Suppressor macrophage treated with lipopolysaccharide for 4 hours (primary cell): ENCODE data around the gene PTPRG.
A peak's percentile ranks its signal among the peaks of the same experiment; 100 is the strongest.

Experiments used
- DNase-seq: peaks from one replicate; pipeline ENCODE4 v3.0.0-alpha.2; 2020

PTPRG gene

DNA sequence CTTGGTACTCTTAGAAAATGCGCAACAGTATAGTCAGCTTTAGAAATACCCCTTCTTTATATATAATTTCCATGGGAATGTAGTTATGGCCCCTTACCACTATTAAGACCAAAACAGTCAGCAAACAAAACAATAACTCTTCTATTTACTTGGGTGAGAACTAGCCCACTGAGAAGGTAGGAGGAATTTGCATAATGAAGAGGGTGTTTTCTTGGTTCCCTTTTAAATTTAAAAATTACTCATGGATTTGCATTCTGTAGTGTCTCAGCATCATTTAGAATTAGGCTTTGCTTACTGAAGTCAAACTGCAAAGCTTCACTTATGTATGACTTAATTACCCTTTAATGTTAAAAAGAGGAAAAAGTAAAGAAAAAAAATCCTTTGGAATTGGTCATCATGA is 350.8 kb downstream of the PTPRG start:
- no peak for DNase-seq

DNA sequence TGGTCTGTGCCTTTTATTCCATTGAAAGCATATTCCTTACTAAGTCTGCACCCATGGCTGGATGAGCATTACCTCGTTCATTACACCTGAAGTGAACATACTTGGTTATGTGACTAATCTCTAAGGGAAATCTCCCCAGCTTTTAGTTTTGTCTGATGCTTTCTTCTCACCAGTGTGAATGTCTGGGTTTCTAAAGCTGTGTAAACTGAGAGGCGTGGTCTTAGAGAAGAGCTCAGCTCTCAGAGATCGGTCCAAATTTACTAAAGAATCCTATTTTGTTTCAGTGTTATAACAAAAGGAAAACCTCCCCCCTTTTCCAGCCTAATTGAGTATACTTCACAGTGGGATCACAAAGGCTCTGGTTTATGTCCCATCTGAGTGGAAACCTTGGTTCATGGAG is 352.3 kb downstream of the PTPRG start:
- no peak for DNase-seq

DNA sequence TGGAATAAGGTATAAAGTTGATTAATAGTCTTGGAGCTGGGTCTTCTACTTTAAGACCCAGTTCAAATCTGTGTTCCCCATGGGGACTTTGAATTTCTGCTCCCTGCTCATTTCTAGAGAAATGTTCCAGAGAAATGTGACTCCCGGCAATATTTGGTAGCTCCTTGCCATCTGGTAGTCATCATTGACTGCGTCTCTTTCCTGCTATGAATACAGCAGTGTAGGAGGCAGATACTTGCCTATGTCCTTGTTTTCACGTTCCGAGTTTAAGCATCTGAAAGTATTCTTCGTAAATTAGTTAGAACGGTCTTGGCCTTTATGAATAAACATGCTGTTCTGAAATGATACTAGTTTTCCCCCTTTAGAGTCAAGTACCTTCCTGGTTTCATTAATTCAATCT is 352.9 kb downstream of the PTPRG start:
- DNase-seq, result no peak

DNA sequence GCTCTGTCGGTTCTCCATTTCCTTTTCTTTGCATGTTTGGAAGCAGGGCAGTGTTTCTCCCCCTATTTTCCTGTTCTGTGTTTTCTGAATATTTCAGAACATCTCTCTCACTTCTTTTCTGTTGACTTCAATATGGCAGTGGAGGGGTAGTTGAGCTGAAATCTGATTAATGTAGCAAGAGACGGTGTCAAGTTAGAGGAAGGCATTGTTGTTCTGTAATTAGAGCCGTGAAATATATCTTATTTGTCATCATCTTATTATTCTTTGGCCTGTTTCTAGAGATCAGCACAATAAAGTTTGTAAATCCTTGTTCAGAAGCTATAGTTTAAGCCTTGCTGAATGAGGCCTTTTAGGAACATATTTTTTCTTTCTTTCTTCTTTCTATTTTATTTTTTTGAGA is 353.9 kb downstream of the PTPRG start:
- DNase-seq, result no peak

DNA sequence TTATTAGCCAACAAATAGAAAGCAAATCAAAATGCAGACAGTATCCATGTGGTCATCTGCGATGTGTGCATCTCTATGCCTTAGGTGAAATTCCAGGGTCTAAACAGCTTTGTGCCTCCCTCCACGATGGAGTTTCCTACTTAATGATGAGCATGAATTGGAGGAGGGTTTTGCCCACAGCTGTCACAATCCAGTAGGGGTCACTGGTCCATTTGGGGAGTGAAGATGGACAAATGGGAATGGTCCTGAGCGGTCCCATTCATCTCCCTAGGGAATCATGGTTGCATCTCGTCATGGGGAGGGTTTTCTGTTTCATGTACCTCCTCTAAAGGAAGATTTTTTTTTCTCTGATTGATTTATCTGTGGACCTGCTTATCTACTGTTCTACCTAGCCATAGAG is 358.0 kb downstream of the PTPRG start:
- no peak for DNase-seq

DNA sequence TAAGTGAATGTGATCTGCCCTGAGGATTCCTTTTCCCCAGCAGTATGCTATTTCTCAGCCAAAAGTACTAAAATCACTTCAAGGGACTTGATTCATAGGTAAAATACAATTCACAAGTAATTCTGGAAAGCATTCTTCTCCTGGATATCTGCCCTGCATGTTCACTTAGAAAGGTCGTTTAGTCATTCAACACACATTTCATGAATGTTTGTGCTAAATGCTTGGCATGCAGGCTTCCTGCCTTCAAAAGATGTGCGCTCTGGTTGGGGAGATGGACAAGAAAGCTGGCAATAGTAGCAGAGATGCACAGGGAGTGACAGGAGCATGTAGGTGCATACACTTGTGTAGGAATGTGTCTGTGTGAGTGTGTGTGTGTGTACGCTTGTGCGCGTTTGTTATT is 360.7 kb downstream of the PTPRG start:
- no peak for DNase-seq

DNA sequence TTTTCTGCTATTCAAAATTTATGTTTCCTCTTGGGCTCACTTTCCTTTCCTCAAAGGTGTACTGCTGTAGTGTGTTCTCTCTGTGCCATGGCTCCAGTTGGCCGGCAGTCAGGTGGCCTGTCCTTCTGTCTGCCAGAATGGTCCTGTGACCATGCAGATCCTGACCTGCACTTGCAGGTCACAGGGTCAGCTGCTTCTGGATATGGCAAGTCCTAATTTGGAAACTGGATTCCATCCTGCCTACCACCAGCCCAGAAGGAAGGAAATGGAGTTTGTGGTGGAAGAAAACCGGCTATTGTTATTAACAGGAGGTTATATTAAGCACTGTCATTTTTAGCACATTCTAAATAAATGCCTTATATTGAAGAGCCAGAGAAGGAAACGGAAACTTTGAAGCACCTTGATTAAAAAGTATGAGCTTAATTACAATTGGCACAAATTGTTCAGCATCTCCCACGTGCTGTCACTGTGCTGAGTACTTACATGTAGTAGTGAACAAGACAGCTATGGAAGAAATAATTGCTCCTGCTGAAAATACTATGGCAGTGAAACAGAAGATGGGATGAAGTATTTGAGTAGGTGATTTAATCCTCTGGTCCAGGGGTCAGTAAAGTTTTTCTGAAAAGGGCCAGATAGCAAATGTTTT is 362.8 kb downstream of the PTPRG start:
- DNase-seq, result no peak

DNA sequence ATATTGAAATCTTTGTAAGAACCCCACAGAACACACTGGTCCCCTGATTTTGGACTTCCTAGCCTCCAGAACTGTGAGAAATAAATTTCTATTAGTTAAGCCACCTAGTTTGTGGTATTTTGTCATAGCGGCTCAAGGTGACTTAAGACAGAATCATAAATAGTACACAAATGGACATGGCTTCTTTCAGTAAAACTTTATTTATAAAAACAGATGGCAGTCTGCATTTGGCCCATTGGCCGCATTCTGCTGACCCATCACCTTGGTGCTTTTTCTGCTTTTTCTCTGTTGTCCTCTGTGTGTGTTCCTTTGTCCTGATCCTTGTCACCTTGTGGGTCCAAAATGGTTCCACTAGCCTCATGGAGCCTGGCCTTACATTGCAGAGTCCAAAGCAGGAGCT is 363.6 kb downstream of the PTPRG start:
- no peak for DNase-seq

DNA sequence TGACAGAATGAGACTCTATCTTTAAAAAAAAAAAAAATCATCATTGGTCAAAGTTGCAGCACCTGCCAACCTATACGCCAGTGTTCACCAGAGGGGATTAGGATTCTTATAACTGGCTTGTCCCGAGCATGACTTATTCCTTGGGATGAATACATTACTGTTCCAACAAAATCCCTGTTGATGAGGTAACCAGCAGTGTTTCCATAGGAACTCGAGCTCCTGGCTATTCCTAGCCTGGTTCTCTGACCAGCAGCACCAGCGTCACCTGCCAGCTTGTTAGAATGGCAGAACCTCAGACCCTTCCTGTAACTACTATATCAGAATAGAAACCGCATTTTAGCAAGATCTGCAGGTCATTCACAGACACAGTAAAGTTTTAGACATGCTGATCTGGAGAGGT is 364.4 kb downstream of the PTPRG start:
- no peak for DNase-seq

DNA sequence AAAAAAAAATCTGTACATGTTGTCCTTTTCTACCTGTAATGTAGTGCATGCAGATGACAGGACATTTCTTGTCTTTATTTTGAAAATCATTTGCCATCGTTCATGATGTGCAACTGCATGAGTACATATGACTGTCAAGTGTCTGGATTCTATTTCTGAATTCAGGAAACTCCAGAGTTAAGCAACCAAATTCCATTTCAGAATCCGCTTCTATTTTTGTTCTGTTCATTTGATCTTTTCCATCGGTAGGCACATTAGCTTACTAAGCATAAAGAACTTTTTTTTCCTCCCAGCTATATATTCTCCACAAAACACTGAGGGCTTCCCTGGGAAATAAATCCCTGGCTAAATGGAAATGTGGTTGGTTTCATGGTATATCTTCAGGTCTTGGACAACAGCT is 365.6 kb downstream of the PTPRG start:
- no peak for DNase-seq

DNA sequence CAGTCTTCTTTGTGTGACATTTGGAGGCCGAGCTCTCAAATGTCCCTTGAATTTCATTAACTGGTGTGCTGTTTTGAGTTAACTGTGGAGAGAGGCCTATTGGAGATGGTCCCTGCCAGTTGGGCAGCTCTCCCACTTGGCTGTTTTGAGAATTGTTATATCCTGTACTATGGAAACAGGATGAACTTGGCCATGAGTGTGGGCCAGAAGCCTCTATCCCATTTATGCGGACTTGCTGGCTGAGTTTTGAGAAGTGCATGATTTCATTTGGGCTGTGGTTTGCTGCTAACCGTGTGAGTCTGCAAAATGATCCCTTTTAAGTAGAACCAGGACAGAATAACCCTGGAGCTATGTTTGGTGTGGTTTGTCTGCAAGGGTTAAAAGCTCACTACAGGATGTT is 366.0 kb downstream of the PTPRG start:
- DNase-seq, result no peak

DNA sequence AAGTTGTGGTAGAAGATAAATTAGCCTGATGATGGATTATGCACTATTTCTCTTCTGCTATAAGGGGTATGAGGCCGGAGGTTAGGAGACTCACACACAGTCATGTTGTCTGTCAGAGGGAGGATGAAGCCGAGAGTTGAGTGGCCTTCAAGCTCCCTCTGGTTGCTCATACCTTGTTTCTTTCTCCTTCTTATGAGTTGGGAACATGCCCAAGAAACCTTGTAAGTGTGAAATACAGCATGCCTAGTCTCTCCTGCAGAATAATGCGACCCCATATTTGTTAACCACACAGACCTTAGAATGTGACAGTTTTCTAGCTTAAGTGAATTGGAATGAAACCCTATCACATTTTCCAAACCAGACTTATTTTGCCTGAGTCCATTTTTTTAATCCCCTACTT is 366.7 kb downstream of the PTPRG start:
- DNase-seq, result no peak

DNA sequence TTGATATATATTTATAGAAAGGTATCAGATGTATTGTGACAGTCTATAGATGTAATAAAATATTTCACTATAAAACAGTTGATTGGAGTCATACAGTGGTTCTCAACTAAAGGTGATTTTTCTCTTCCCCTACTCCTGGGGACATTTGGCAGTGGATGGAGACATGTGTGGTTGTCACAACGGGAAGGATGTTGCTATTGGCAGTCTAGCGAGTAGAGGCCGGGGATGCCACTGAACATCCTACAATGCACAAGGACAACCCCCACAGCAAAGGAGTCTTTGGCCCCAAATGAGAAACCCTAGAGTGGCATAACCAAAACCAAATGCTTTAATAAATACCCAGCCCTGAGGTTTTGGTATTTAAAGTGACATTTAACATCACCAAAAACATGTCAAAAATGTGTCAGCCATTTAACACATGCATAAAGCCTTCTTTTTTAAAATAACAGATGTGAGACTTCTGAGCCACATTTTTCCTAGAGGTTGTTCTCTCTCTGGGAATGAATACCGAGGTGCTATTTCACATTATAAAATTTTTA is 367.5 kb downstream of the PTPRG start:
- no peak for DNase-seq

DNA sequence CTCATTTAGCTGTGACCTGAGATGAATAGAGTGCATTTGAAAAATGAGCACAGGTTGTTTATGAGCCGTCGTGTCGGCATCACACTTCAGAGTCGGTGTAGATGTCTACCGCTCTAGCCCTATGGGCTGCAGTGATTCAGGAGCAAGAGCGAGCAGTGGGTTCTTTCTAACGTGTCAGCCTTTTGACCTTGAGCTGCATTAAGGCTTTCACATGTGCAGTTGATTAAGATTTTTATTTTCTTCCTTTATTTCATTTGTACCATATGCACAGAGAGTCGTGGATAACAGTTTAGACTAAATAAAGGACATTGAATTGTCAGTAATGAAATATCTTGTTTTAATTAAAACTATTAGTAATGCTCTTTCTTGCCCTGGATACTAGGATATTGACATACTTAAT is 368.2 kb downstream of the PTPRG start:
- no peak for DNase-seq

DNA sequence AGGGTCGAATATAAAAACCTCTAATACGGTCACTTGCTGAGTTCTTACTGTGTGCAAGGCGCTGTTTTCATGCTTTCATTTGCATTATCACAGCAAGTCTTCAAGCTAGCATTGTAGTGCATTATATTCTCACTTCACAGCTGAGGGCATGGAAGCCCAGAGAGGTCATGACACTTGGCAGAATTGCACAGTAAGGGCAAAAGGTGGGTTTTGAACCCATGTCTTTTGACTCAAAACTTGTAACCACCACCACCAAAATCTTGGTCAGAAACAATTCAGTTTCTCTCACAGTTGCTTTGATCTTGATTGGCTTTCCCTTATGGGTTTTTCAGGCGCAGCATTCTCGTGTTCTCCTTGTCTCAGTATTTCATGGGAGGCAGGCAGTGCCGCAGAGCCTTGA is 371.1 kb downstream of the PTPRG start:
- no peak for DNase-seq

DNA sequence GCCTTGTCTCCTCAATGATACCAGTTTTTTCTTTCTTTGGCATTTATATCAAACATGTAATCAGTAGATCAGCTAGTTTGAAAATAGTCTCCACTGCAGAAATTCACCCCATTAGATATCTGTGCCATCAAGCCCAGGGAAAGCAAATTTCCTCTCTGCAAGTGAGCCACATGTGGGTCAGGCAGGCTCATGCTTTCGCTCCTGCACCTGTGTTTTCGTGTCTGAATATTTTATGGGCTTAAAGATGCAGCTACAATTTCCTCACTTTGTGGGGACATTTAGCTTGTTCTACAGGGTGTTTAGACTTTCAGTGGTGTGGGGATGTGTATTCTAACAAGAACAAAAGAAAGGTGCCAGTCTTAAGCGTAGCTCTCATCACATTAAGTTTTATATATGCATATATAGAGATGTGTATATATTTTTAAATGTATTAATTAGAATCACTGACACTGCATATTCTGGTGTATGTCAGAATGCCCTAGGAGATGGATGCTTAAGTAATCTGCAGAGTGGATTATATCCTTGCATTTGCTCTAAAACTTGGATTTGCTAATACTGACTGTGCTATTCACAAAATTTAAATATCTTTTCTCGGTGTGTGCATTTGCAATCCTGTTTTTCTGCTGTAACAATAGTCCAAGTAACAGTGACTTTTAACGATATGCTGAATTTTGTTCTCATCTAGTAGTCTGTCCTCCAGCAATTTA is 372.6 kb downstream of the PTPRG start:
- no peak for DNase-seq

DNA sequence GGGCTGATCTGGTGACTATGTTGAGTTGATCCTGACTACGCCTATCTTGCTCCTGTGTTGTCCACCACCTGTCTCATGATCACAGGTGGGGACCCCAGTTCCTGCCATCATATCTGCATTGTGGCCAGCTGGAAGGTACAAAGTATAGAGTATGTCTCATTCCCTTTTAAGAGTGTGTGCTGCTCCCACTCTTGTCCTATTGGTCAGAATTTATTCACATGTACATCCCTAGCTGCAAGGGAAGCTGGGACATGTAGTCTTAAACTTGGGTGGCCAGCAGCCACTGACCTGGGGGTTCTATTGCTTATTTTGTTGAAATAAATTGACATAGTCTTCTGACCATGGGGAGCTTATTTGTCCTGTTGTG is 373.1 kb downstream of the PTPRG start:
- DNase-seq, result no peak

DNA sequence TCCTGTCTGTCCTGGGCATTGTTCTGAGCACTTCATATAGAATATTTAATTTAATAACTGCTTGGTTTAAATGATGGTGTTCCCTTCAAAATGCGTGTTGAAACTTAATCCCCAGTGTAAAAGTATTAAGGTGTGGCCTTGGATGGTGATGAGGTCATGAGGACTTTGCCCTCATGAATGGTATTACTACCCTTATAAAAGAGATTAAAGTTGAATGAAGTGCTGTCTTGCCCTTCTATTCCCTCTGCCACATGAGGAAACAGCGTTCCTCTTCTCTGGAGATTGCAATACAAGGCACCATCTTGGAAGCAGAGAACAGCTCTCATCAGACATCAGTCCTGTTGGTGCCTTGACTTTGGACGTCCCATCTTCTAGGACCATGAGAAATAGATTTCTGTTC is 374.4 kb downstream of the PTPRG start:
- no peak for DNase-seq

DNA sequence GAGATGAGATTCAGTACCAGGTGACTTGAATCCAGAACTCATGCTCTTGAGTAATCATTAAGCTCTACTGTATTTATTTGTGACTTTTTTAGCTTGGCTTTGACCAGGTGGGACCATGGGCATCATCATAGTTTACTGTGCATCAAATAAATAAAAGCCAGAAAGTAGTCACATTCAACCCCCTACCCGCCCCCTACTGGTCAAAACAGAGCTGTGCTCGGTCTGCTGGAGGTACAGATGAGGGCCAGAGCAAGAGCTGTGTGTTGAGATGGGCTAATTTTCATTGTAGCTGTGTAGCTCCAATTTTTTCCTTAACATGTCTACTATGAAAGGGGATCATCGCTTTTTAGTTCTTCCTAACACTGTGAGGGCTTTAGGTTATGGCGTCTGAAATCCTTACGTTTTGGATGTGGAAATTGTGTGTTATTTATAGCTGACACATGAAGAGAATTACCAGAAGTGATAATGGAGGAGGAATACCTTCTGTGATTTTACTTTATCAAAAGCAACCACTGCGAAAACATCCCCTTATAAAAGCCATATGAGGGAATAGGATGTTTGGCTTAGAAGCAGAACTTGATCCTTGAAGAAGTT is 375.1 kb downstream of the PTPRG start:
- DNase-seq, result peak; percentile 10

DNA sequence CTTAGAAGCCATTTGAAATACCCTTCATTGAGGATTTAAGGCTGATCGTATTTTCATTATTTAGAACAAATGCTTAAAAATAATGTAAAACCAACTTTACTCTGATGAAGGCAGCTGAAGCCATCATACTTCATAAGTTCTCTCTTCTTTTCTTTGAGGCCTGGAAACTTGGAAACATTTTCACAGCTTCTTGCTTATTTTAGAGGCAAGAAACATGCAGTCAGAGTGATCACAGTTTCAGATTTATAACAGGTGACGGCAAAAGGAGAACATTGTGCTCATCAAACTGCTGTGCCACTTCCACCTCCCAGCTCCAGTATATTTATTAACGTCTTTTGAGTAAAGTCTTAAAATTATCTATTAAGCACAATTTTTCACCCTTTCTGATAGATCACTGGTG is 376.1 kb downstream of the PTPRG start:
- no peak for DNase-seq

DNA sequence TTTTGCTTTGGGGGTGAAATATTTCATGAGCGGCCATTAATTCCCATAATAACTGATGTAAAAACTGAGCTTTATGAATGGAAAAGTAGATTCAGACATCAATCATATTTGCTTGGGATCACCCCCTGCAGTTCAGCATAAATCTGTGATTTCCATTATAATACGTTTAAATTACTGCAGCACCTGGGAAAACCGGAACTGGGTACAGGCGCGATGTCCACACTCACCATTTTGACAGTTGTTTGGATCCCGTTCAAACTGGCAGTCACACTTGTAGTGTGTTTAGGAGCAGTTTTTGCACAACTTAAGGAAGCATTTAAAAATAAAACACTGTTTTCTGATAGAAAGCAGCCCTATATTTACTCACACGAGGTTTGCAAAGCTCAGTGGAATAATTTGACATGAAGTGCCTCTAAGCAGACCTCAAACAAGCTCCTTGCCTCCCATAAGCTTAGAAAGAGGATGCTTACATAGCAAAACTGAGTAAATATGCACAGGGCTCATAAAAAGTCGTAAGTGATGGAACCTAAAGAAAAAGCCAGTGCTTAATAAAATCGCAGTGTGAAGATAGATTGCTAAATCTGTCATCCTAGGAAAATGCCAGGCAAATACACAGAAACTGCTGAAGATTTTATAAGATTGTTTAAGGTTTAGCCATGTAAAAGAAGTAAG is 377.6 kb downstream of the PTPRG start:
- DNase-seq, result no peak

DNA sequence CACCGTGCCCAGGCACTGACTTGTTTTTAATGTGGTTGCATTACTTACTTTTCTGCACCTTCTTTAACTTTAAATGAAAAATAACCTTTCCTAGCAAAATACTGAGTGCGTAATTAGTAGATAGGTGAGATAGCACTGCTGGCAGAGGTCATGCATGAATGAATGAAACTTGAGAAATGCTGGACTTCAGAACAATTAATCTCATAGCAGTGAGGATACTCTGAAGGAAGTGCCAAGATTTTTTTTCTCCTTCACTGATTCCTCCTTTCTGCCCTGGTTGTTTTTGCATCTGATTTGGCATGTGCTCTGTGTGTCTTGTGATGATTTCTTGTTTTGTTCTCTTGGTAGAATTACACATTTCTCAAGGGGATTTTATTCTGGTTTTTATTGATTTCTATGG is 378.9 kb downstream of the PTPRG start:
- no peak for DNase-seq

DNA sequence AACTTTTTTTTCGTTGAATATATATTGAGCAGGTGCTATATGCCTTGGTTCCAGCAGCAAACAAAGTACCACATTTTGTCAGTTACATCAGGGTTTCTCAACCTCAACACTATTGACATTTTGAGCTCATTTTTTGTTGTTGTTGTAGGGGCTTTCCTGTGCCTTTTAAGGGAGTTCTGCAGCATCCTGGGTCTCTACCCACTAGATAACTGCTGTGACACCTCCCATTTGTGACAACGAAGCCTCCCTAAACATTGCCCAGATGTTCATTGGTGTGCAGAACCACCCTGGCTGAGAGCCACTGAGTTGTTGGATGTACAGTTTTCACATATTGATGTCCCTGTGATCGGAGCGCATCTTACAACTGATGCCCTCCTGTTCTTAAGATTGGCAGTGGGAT is 382.6 kb downstream of the PTPRG start:
- DNase-seq, result no peak

DNA sequence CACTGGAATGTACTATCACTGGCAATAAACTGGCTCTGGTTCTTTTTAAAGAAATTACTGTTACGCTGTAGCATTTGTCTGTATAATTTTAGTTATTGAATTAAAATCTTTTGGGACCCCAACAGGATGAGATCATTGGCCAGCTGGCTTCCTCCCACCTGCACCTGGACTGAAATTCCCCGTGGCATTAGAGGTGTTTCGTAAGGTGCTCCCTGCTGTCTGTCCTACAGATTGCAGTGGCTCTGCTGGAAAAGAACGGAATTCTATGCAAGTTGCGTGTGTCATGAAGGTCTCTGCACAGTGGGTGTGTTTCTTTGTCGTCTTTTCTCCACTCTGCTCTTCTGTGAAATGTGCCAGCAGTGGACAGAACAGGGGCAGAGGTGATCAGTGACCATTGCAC is 383.4 kb downstream of the PTPRG start:
- DNase-seq, result no peak
